Small intestine (tissue), 16 donors: Measurements from ENCODE around the gene DTHD1. TPM values are rescaled to one million over a fixed set of nuclear protein-coding genes. Genes with fewer than 3 reads are reported as not detected.

Experiments
- DNase-seq, 2 donors: peaks; one replicate each; pipeline versions ENCODE4 v3.0.0 to v3.0.0-alpha.2; 2013
- FAIRE-seq: peaks from 2 replicates; lab custom pipeline; 2012; peaks lifted over from hg19 to GRCh38; lab: Jason Lieb, UNC
- H3K27ac ChIP-seq, 3 donors: one replicate each; pipeline ENCODE4 v1.5.1; 2013; ENCODE audit warnings: low read length in 2 of 3, mild to moderate bottlenecking in 2 of 3, control low read depth in 1 of 3, inconsistent platforms in 1 of 3, low read depth in 1 of 3, moderate library complexity in 1 of 3
- H3K27me3 ChIP-seq, 3 donors: one replicate each; pipeline ENCODE4 v1.6.1; 2013; ENCODE audit warnings: low read length in 3 of 3, inconsistent platforms in 1 of 3; ENCODE audit not compliant: control insufficient read depth in 3 of 3, insufficient read depth in 3 of 3
- H3K36me3 ChIP-seq, 3 donors: one replicate each; pipeline ENCODE4 v1.6.1; 2013; ENCODE audit warnings: low read length in 3 of 3, inconsistent platforms in 1 of 3, low read depth in 1 of 3, mild to moderate bottlenecking in 1 of 3, moderate library complexity in 1 of 3; ENCODE audit not compliant: control insufficient read depth in 3 of 3, insufficient read depth in 2 of 3
- H3K4me1 ChIP-seq, 3 donors: one replicate each; pipeline ENCODE4 v1.6.1; 2013; ENCODE audit warnings: low read length in 2 of 3, inconsistent platforms in 1 of 3, low read depth in 1 of 3, mild to moderate bottlenecking in 1 of 3, moderate library complexity in 1 of 3; ENCODE audit not compliant: control insufficient read depth in 3 of 3, insufficient read depth in 2 of 3
- H3K4me3 ChIP-seq, 3 donors: one replicate each; pipeline ENCODE4 v1.5.1; 2013; ENCODE audit warnings: low read length in 3 of 3, control low read depth in 1 of 3, inconsistent platforms in 1 of 3, low read depth in 1 of 3, mild to moderate bottlenecking in 1 of 3, moderate library complexity in 1 of 3
- H3K9me3 ChIP-seq, 2 donors: one replicate each; pipeline ENCODE4 v1.6.1; 2013; ENCODE audit warnings: low read depth in 1 of 2, low read length in 1 of 2; ENCODE audit not compliant: control insufficient read depth in 2 of 2, insufficient read depth in 1 of 2
- WGBS, 3 donors: extraction: QIAGEN DNeasy Blood & Tissue Kit; methylation state at CpG; one replicate each; pipeline ENCODE4 v1.1.7; 2013; 5-methylcytosine and 5-hydroxymethylcytosine counted together
- long read RNA-seq, 10 donors: transcript quantifications; one replicate each; lab custom pipeline, GENCODE V29; 2026
- polyA plus RNA-seq, 4 donors: library from polyadenylated mRNA; stranded (reverse) in 3 of 4; unstranded in 1 of 4; fragments of 200-250 nt in 3 of 4; fragments of 120-200 nt in 1 of 4; gene quantifications; one replicate each; pipeline versions ENCODE4 v1.2.1 to v1.2.3, GENCODE V29; 2013
- donor health status: healthy with polysubstance abuse.
- donor health status: control.
- donor health status: control.
- donor health status: Bipolar disorder and iron deficiency.
- donor health status: healthy.

Gene DTHD1
- under 1 TPM in 3 of 4 donors, not detected in 1; 0.01 to 0.27 (median 0.04) TPM for polyA plus RNA-seq
- long read RNA-seq, donor 1 = 0 reads
- long read RNA-seq, donor 2 = 0 reads
- long read RNA-seq, donor 3 = 0 reads
- long read RNA-seq, donor 4 = 0 reads
- long read RNA-seq, donor 5 = 0 reads
- long read RNA-seq, donor 6 = 0 reads
- long read RNA-seq, donor 7 = 0 reads
- long read RNA-seq, donor 8 = 0 reads
- long read RNA-seq, donor 9 = 0 reads
- long read RNA-seq, donor 10 = 0 reads

GRCh38 chr4:36281384-36282106 lies at the start of gene DTHD1:
TSS of gene DTHD1 (plus strand) at chr4:36281616. CDS start at chr4:36281759, 143 bp downstream.
- Histone ChIP-seq H3K27ac (peak within 1 kb of the TSS in 1 of 3 donors; percentile 45), H3K4me1 (no peaks in the 10 kb centered on the region), H3K9me3 (no peaks in the 10 kb centered on the region), H3K4me3 (no peak within 1 kb of the TSS), H3K36me3 (no peaks in the 10 kb centered on the region), H3K27me3 (no peaks in the 10 kb centered on the region)
- WGBS, 3 donors = 80 to 87% (median 85%) methylated on average over 5 of the region's 5 CpGs
- FAIRE-seq (no peak), DNase-seq (no peak)

DNA sequence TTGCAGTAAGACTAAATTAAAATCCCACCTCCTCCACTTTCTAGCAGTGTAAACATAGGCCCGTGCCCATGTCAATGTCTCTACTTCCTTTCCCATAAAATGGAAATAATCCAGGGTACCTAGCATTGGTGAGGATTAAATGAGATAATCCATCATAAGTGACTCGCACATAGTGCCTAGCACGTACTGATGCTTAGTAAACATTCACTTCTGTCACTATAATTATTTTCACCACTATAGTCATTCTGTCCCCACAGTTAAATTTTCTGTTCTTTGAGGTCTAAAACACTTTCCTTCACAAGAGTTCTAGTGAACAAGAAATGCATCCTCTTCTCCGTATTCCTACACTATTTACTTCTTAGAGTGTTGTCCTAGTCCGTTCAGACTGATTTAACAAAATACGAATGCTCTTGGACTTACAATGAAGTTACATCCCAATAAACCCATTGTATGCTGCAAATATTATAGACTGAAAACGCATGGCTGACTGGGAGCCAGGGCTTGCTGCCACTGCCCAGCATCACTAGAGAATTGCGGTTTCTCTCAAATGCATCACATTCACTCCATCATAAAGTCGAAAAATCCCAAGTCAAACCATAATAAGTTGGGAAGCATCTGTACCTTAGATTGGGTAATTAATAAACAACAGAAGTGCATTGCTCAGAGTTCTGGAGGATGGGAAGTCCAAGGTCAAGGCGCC lies 47.7 kb upstream of the DTHD1 start:
- Histone ChIP-seq H3K9me3 (peaks cover 0 to 17% of the 10 kb centered on the region in 2 donors), H3K4me3 (no peak overlapping the region), H3K36me3 (peaks cover 0 to 6% (median 0%) of the 10 kb centered on the region in 3 donors), H3K4me1 (peaks cover 0 to 3% (median 0%) of the 10 kb centered on the region in 3 donors), H3K27ac (no peak overlapping the region), H3K27me3 (no peaks in the 10 kb centered on the region)
- 85 to 98% (median 91%) methylated on average over 10 of the region's 10 CpGs for WGBS, 3 donors
- DNase-seq = no peak
- FAIRE-seq = no peak

DNA sequence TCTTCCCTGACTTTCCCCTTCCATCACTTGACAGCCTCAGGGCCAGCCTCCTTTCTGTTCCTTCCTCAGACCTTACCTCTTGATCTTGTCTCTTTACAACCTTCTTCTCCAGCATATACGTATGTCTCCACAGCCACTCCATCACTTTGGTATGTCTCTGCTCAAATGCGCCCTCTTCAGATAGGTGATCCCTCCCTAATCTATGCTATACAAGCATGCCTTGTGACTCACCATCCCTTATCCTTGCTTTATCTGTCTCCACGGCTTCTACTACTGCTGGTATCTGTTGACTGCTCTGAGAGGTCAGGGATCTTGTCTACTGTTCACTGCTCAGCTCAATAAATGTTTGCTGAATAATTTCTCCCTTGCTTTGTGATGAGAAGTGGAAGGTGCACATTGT lies 46.1 kb upstream of the DTHD1 start:
- no peak overlapping the region for H3K4me3 ChIP-seq
- peaks cover 0 to 3% (median 0%) of the 10 kb centered on the region in 3 donors for H3K4me1 ChIP-seq
- H3K36me3 ChIP-seq = peaks cover 0 to 8% (median 0%) of the 10 kb centered on the region in 3 donors
- WGBS, 3 donors = 44 to 61% (median 60%) methylated on average over 3 of the region's 3 CpGs
- DNase-seq (peak; percentile 32 to 65), FAIRE-seq (no peak)
- peaks cover 0 to 17% of the 10 kb centered on the region in 2 donors for H3K9me3 ChIP-seq
- H3K27ac ChIP-seq = no peak overlapping the region
- no peaks in the 10 kb centered on the region for H3K27me3 ChIP-seq

DNA sequence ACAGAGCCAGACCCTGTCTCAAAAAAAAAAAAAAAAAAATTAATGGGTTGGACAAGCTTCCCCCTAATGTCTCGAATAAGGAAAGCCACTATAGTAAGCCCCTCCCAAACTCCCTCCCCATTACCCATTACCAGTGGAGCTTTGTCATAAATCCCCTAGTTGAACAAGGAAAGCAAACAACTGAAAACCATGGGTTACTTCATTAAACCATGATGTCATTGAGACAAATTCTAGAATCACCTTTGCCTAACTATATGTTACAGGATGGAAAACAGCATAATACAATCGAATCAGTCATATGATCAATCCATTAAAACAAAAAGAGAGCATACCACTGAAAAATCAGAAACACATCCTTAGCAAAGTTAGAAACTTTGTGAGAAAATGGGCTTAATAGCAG lies 45.3 kb upstream of the DTHD1 start:
- 59 to 100% (median 97%) methylated on average over 2 of the region's 2 CpGs for WGBS, 3 donors
- peaks cover 0 to 8% (median 0%) of the 10 kb centered on the region in 3 donors for H3K36me3 ChIP-seq
- no peak overlapping the region for H3K27ac ChIP-seq
- H3K4me1 ChIP-seq = peaks cover 0 to 3% (median under 1%) of the 10 kb centered on the region in 3 donors
- H3K9me3 ChIP-seq = peaks cover 0 to 17% of the 10 kb centered on the region in 2 donors
- no peaks in the 10 kb centered on the region for H3K27me3 ChIP-seq
- FAIRE-seq (no peak), DNase-seq (no peak)
- H3K4me3 ChIP-seq = no peak overlapping the region

DNA sequence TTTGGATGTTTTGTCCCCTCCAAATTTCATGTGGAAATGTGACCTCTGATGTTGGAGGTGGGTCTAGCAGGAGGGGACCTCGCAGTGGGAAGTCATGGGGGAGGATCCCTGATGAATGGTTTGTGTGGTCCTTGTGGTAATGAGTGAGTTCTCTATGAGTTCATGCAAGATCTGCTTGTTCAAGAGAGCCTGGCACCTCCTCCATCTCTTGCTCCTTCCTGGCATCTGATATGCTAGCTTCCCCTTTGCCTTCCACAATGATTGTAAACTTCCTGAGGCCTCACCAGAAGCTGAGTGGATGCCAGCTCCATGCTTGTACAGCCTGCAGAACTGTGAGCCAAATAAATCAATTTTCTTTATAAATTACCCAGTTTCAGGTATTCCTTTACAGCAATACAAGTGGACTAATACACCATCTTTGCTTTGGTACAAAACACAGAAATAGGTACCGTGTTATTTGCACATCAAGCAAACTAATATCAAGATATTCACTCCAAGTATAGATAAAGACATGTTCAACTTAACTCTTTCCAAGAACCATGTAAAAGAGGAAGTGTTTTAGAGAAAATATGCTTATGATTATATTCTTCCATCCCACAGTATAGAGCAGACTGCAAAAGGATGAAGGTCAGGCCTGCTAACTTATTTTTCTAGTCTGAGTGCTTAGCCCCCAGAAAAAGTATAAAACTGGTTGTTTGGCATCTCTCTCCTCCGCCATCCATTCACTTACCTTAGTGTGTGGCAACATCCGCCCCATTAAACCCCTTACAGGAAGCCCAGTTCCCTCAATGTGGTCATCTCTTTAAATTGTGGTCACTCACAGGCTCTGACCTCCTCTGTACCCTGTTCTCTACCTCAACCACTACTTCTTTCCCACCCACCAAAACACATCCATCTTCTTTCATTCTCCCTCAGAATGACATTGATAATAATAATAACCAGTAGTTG lies 43.8 kb upstream of the DTHD1 start:
- peaks cover 0 to 12% of the 10 kb centered on the region in 2 donors for H3K9me3 ChIP-seq
- H3K4me1 ChIP-seq = peaks cover 0 to 4% (median 0%) of the 10 kb centered on the region in 3 donors
- 76 to 86% (median 82%) methylated on average over 4 of the region's 4 CpGs for whole genome bisulfite sequencing, 3 donors
- no peak for FAIRE-seq
- no peak overlapping the region for H3K4me3 ChIP-seq
- peaks cover 0 to 8% (median 0%) of the 10 kb centered on the region in 3 donors for H3K36me3 ChIP-seq
- no peak overlapping the region for H3K27ac ChIP-seq
- no peak for DNase-seq
- H3K27me3 ChIP-seq = no peaks in the 10 kb centered on the region

GRCh38 chr4:36241771-36242170 lies 39.6 kb upstream of the DTHD1 start:
- no peak for FAIRE-seq

DNA sequence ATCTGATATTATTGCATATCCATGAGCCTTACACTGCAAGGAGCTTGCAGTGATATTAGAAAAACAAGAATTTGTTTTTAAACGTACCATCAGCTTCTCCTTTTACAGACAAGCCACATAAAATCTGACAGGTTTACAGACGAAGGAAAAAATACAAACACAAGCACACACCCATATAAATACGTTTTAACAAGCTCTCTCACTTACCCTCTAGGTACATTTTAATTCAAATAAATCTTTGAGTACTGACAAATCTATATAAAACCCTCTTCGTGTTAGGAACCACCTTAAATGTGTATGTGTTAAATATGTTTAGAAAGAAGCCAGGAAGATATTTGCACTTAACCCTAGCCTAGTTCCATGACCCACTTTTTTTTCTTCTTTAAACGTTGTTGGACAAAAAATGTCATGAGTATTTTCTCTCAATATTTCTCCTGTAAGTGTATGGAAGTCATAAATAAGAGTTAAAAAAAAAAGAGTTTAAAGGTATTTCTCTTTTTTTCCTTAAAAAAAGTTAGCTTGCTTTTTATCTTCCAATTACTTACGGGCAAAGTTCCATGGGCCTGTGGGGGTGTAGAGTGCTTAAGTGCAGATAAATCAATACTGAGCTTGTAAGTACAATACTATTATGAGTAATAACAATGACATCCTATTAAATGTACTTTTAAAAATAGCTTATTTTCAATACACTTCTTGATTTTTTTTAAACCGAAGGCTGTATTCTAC lies 38.6 kb upstream of the DTHD1 start:
- Histone ChIP-seq H3K4me1 (peaks cover 0 to 4% (median 0%) of the 10 kb centered on the region in 3 donors), H3K9me3 (peaks cover 0 to 3% of the 10 kb centered on the region in 2 donors), H3K4me3 (peak overlapping the region in 2 of 3 donors; percentile 81 to 89), H3K27ac (peak overlapping the region in 1 of 3 donors; percentile 93), H3K27me3 (no peaks in the 10 kb centered on the region), H3K36me3 (peaks cover 0 to 2% (median 0%) of the 10 kb centered on the region in 3 donors)
- DNase-seq (peak; percentile 62 to 64), FAIRE-seq (peak; percentile 88)
- 2 to 23% (median 8%) methylated on average over 7 of the region's 7 CpGs for WGBS, 3 donors

More at GRCh38 chr4:36241771-36242170, 39.6 kb upstream of the DTHD1 start:
- Histone ChIP-seq H3K27ac (peak overlapping the region in 1 of 3 donors; percentile 43), H3K4me1 (peaks cover 0 to 4% (median 0%) of the 10 kb centered on the region in 3 donors), H3K4me3 (peak overlapping the region in 1 of 3 donors; percentile 89), H3K9me3 (peaks cover 0 to 7% of the 10 kb centered on the region in 2 donors), H3K36me3 (peaks cover 0 to 5% (median 0%) of the 10 kb centered on the region in 3 donors), H3K27me3 (no peaks in the 10 kb centered on the region)
- WGBS, 3 donors = 5 to 27% (median 7%) methylated on average over 2 of the region's 2 CpGs
- DNase-seq = peak; percentile 58 to 77
